Stimulated activated naive CD4-positive, alpha-beta T cell treated with Interleukin-2 at 50 U/mL for 16 hours (primary cell): Measurements from ENCODE around the gene MCHR1.

ENCODE experiments used
- DNase-seq: peaks from one replicate; lab custom pipeline; 2025; lab: John Stamatoyannopoulos, UW

Gene MCHR1

DNA sequence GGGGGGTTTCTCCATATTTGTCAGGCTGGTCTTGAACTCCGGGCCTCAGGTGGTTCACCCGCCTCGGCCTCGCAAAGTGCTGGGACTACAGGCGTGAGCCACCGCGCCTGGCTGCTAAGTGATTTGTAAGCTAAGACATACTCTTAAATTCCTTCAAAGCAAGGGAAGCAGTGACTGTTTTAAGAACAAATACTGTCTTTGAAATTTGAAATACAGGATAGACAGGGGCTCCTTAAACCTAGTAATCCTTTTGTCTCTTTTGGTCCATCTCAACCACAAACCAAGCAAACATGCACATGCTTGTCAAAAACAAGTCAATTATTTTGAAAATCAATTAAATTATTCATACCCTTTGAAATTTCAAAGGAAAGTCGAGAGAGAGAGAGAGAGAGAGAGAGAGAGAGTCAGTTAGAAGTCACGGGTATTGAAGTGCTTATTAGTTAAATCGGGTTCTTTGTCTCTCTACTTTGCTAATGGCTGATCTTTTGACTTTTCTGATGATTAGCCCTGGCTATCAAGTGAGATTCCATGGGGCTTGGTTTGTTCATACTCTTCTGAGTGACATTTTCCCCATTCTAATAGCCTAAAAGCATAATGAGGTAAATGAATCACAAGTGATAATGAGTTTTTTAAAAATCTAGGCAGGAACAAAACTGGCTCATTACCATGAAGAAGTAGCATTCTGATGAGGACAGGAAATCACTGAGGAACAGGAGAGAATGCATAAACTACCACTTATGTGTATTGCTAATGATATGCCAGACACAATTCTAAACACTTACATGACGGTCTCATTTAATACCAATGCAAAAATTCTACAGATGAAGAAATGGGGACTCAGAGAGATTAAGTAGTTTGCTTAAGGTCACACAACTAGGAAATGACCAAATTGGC, 48.0 kb downstream of the MCHR1 start:
- no peak for DNase-seq

- DNase-seq: no peak
Measured at GRCh38 chr22:40727964-40728615, 48.8 kb downstream of the MCHR1 start.

DNA sequence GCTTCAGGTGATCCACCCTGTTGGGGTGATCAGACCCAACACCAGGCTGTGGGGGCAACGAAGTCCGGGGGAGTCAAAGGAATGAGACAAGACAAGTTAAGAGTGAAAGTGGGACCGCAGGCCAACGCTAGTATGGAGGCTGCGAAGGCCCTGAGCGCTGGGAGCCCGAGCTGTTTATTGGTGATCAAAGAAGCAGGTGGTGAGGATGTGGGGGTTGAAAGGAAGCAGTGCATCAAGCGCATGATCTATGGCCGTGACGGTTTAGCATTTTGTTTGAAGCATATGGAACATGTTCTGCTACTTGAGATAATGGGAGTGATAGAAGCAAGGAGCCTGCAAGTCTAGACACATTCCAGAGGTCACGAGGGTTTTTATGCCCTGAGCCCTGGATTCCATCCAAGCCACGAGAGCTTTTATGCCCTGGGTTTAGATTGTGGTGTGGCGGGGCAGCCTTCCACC, 49.5 kb downstream of the MCHR1 start:
- peak; percentile 40 for DNase-seq

DNA sequence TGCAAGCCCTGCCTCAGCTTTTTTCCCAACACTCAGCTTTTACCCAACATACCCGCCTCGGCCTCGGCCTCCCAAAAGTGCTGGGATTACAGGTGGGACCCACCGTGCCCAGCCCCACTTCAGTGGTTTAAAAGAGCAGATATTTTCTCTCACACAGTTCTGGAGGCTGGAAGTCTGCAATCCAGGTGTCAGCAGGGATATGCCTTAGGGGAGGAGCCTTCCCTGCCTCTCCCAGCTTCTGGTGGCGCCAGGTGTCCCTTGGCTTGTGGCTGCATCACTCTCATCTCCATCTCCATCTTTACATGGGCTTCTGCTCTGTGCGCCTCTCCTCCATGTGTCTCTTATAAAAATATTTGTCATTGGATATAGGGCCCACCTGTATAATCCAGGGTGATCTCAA, 50.0 kb downstream of the MCHR1 start:
- DNase-seq: no peak
